MCF 10A (cell line): ENCODE measurements around the gene INHBB. TPM values are rescaled to one million over a fixed set of nuclear protein-coding genes. Genes with fewer than 3 reads are reported as not detected.

Source experiments
- BruUV-seq: library from RNA; stranded (reverse); fragments of 400-500 nt; replicated peaks from 2 replicates; lab custom pipeline; 2021; lab: Mats Ljungman, UMichigan
- CTCF ChIA-PET: fragments of 300-600 bp; sonication (Branson Sonifier 250); formaldehyde crosslinking; extraction: SDS; loops from one replicate; lab custom pipeline; 2021; ENCODE audit warnings: antibody characterized with exemption, inconsistent platforms; lab: Yijun Ruan, JAX
- POLR2A ChIA-PET: fragments of 300-600, 350-650 bp; sonication (Branson Sonifier 250); formaldehyde crosslinking; extraction: SDS; loops from one replicate; lab custom pipeline; 2020; ENCODE audit warnings: antibody characterized with exemption, inconsistent platforms; lab: Yijun Ruan, JAX
- DNase-seq: peaks from one replicate; pipeline ENCODE4 v3.0.0-alpha.2; 2018; ENCODE audit not compliant: unreplicated experiment
- H3K27ac Mint-ChIP-seq: one replicate; pipeline ENCODE4 v1.8.0; 2022; ENCODE audit warnings: mild to moderate bottlenecking, low read depth, mixed read lengths; ENCODE audit not compliant: unreplicated experiment
- H3K27me3 Mint-ChIP-seq: one replicate; pipeline ENCODE4 v1.8.0; 2022; ENCODE audit warnings: mixed read lengths; ENCODE audit not compliant: insufficient read depth, unreplicated experiment
- H3K36me3 Mint-ChIP-seq: one replicate; pipeline ENCODE4 v1.8.0; 2022; ENCODE audit warnings: mild to moderate bottlenecking, moderate library complexity, mixed read lengths; ENCODE audit not compliant: insufficient read depth, unreplicated experiment
- H3K4me1 Mint-ChIP-seq: one replicate; pipeline ENCODE4 v1.8.0; 2022; ENCODE audit warnings: mixed read lengths; ENCODE audit not compliant: insufficient read depth, unreplicated experiment
- H3K4me3 Mint-ChIP-seq: one replicate; pipeline ENCODE4 v1.8.0; 2022; ENCODE audit warnings: mild to moderate bottlenecking, moderate library complexity, mixed read lengths; ENCODE audit not compliant: unreplicated experiment
- H3K9me3 Mint-ChIP-seq: one replicate; pipeline ENCODE4 v1.8.0; 2022; ENCODE audit warnings: mixed read lengths; ENCODE audit not compliant: unreplicated experiment
- CTCF ChIP-seq: fragments of 200-600 bp; IDR thresholded peaks from one replicate; pipeline ENCODE4 v1.8.0; 2022; ENCODE audit warnings: antibody characterized with exemption, mild to moderate bottlenecking; ENCODE audit not compliant: unreplicated experiment
- intact Hi-C: fragments of 100-400 bp; cut with micrococcal nuclease; formaldehyde crosslinking; loops from 2 replicates; pipeline ENCODE4 v1.14.1; 2022
- total RNA-seq: library from RNA; stranded (reverse); gene quantifications from 2 replicates; pipeline ENCODE4 v1.2.3, GENCODE V29; 2022

INHBB gene
- total RNA-seq, 1 experiment from 2014 or later, result 0.16 TPM

GRCh38 chr2:120373424-120373823, 27.5 kb downstream of the INHBB start:
- DNase-seq, result no peak
- H3K36me3 Mint-ChIP-seq, result no peaks in the 10 kb centered on the region
- H3K4me3 Mint-ChIP-seq, result no peak overlapping the region
- CTCF ChIA-PET, result no interaction called here
- no peak for TF ChIP-seq CTCF
- H3K27me3 Mint-ChIP-seq, result peaks cover 14% of the 10 kb centered on the region
- POLR2A ChIA-PET, result interaction anchor here (0.7 kb wide), 1 partner anchor 9 kb away, joined by 3 read pairs; no protein-coding TSS in a partner anchor
- H3K9me3 Mint-ChIP-seq, result no peaks in the 10 kb centered on the region
- intact Hi-C loops, result no loop called here
- BruUV-seq, result no TSS peak
- no peak overlapping the region for H3K27ac Mint-ChIP-seq
- no peaks in the 10 kb centered on the region for H3K4me1 Mint-ChIP-seq

DNA sequence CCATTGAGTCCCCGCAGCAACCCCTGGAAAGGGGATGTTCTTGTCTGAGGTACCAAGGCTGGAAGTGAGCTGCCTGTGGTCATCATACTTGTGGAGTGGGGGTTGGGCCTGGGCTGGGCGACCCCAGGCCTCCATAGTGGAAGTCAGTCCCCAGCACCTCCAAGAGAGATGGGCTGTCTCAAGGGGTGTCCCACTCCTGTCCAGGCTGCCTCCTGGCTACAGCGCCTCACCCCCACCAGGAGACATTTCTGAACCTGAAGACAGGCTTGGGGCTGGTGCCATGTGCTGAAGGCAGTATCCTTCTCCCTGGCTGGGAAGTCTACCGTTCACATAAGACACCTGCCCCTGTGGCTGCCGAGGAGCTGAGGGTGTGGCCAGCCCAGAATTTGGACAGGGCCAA, 28.9 kb downstream of the INHBB start:
- ChIA-PET POLR2A (no interaction called here), CTCF (no interaction called here)
- intact Hi-C loops, result no loop called here
- TF ChIP-seq CTCF, result no peak
- no peak for DNase-seq
- H3K27me3 Mint-ChIP-seq, result peaks cover 18% of the 10 kb centered on the region
- no peaks in the 10 kb centered on the region for H3K4me1 Mint-ChIP-seq
- H3K4me3 Mint-ChIP-seq, result no peak overlapping the region
- H3K36me3 Mint-ChIP-seq, result no peaks in the 10 kb centered on the region
- no TSS peak for BruUV-seq
- H3K27ac Mint-ChIP-seq, result no peak overlapping the region
- no peaks in the 10 kb centered on the region for H3K9me3 Mint-ChIP-seq

- intact Hi-C loops, result no loop called here
- no peaks in the 10 kb centered on the region for H3K4me1 Mint-ChIP-seq
- BruUV-seq, result no TSS peak
- no peak overlapping the region for H3K4me3 Mint-ChIP-seq
- no peak for TF ChIP-seq CTCF
- no peaks in the 10 kb centered on the region for H3K36me3 Mint-ChIP-seq
- POLR2A ChIA-PET, result no interaction called here
- H3K27me3 Mint-ChIP-seq, result peaks cover 18% of the 10 kb centered on the region
- CTCF ChIA-PET, result no interaction called here
- no peak overlapping the region for H3K27ac Mint-ChIP-seq
- no peaks in the 10 kb centered on the region for H3K9me3 Mint-ChIP-seq
- DNase-seq, result no peak
Observed at GRCh38 chr2:120375251-120376020, 29.5 kb downstream of the INHBB start.

DNA sequence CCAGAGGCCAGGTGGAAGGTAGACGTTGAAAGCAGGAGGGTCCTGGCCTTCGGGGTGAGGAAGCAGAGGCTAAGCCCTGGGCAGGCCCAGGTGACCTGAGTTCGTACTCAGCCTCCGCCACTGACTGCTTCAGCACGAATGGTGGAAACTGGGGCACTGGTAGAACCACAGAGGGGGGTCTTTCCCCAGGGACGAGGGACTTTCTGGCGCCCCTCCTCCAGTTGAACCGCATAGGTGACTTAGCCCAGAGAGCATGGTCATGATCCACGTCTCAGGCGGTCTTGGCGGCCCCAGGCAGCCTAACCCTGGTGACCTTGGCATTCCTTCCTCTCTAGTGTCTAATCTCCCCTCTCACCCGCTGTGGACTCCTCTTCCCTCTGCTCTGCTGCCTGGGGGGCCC, 30.2 kb downstream of the INHBB start:
- CTCF ChIA-PET, result no interaction called here
- POLR2A ChIA-PET, result no interaction called here
- no peak for DNase-seq
- intact Hi-C loops, result no loop called here
- no TSS peak for BruUV-seq
- Mint-ChIP-seq H3K27me3 (peaks cover 18% of the 10 kb centered on the region), H3K27ac (no peak overlapping the region), H3K9me3 (no peaks in the 10 kb centered on the region), H3K36me3 (no peaks in the 10 kb centered on the region), H3K4me3 (no peak overlapping the region), H3K4me1 (no peaks in the 10 kb centered on the region)
- no peak for TF ChIP-seq CTCF
